ENCODE results near the gene OR1E2. TPM values are rescaled to one million over a fixed set of nuclear protein-coding genes. Genes with fewer than 3 reads are reported as not detected.
"Not testable (repeated sequence)": the region's sequence is repeated elsewhere in the genome, so short reads cannot be mapped to it uniquely, and the experiment has no call there.

The OR1E2 gene
- not detected in 2 replicates for total RNA-seq

GRCh38 chr17:3433741-3434140, at the start of gene OR1E2:
Gene OR1E2 (minus strand): TSS chr17:3433841. CDS start chr17:3433841, 0 bp downstream.
- DNase-seq (ENCODE audit: low read depth in 2 of 2): no peak

- DNase-seq (ENCODE audit: low read depth in 2 of 2): no peak
These were observed 49.2 kb upstream of the OR1E2 start for GRCh38 chr17:3482852-3483251.

GRCh38 chr17:3479988-3480387, 46.3 kb upstream of the OR1E2 start:
- DNase-seq (ENCODE audit: low read depth in 2 of 2): no peak

GRCh38 chr17:3475812-3476610, 42.4 kb upstream of the OR1E2 start, which contains the start of gene ASPA:
Gene ASPA (plus strand): TSS chr17:3475997. CDS start chr17:3476160, 163 bp downstream.
- no peak for DNase-seq (ENCODE audit: low read depth in 2 of 2)

- no peak for DNase-seq (ENCODE audit: low read depth in 2 of 2)
These were observed 41.6 kb upstream of the OR1E2 start for GRCh38 chr17:3475251-3475685.

- DNase-seq (ENCODE audit: low read depth in 2 of 2): peak in 1 of 2 donors; percentile 15
These were observed 40.6 kb upstream of the OR1E2 start for GRCh38 chr17:3474212-3474611.

- DNase-seq (ENCODE audit: low read depth in 2 of 2): no peak
These were observed 38.5 kb upstream of the OR1E2 start for GRCh38 chr17:3472137-3472536.

- no peak for DNase-seq (ENCODE audit: low read depth in 2 of 2)
These were observed 38.0 kb upstream of the OR1E2 start, which contains the start of gene SPATA22 for GRCh38 chr17:3471599-3471998. Gene SPATA22 (minus strand): TSS chr17:3471819. CDS start chr17:3469325, 2,494 bp downstream.

GRCh38 chr17:3469529-3469928, 35.9 kb upstream of the OR1E2 start:
- no peak for DNase-seq (ENCODE audit: low read depth in 2 of 2)

GRCh38 chr17:3466355-3466754, 32.7 kb upstream of the OR1E2 start:
- not testable (repeated sequence) for DNase-seq (ENCODE audit: low read depth in 2 of 2)

GRCh38 chr17:3448059-3448665, 14.5 kb upstream of the OR1E2 start:
- DNase-seq (ENCODE audit: low read depth in 2 of 2): no peak

GRCh38 chr17:3447625-3448024, 14.0 kb upstream of the OR1E2 start:
- DNase-seq (ENCODE audit: low read depth in 2 of 2): no peak

- no peak for DNase-seq (ENCODE audit: low read depth in 2 of 2)
These were observed 6.8 kb upstream of the OR1E2 start for GRCh38 chr17:3440451-3440850.

GRCh38 chr17:3438368-3438767, 4.7 kb upstream of the OR1E2 start:
- DNase-seq (ENCODE audit: low read depth in 2 of 2): no peak

GRCh38 chr17:3433215-3433614, 426 bp downstream of the OR1E2 start:
- DNase-seq (ENCODE audit: low read depth in 2 of 2): not testable (repeated sequence)

GRCh38 chr17:3418222-3418621, 15.4 kb downstream of the OR1E2 start:
- DNase-seq (ENCODE audit: low read depth in 2 of 2): no peak

- DNase-seq (ENCODE audit: low read depth in 2 of 2): no peak
These were observed 18.0 kb downstream of the OR1E2 start for GRCh38 chr17:3415610-3416009.

GRCh38 chr17:3412216-3412615, 21.4 kb downstream of the OR1E2 start:
- not testable (repeated sequence) for DNase-seq (ENCODE audit: low read depth in 2 of 2)

GRCh38 chr17:3411070-3411469, 22.6 kb downstream of the OR1E2 start, which contains the start of gene OR3A3:
Gene OR3A3 (plus strand): TSS chr17:3411370.
- DNase-seq (ENCODE audit: low read depth in 2 of 2): no peak

GRCh38 chr17:3403856-3404255, 29.8 kb downstream of the OR1E2 start:
- not testable (repeated sequence) for DNase-seq (ENCODE audit: low read depth in 2 of 2)

GRCh38 chr17:3401786-3402185, 31.9 kb downstream of the OR1E2 start:
- no peak for DNase-seq (ENCODE audit: low read depth in 2 of 2)

- no peak for DNase-seq (ENCODE audit: low read depth in 2 of 2)
These were observed 33.6 kb downstream of the OR1E2 start for GRCh38 chr17:3400055-3400454.

GRCh38 chr17:3398310-3398709, 35.3 kb downstream of the OR1E2 start, which contains the start of gene OR1E1:
Gene OR1E1 (minus strand): TSS chr17:3398410. CDS start chr17:3398410, 0 bp downstream.
- no peak for DNase-seq (ENCODE audit: low read depth in 2 of 2)

Data from dermis microvascular lymphatic vessel endothelial cell (primary cell).